Astrocyte (in vitro differentiated cells and primary cell): ENCODE measurements around the gene VWF. TPM values are rescaled to one million over a fixed set of nuclear protein-coding genes. Genes with fewer than 3 reads are reported as not detected.

Source experiments
- DNase-seq: peaks from one replicate; pipeline ENCODE4 v3.0.0-alpha.2; 2010; ENCODE audit warnings: low read depth
- FAIRE-seq: peaks from 2 replicates; lab custom pipeline; 2011; peaks lifted over from hg19 to GRCh38; lab: Jason Lieb, UNC
- H2AFZ ChIP-seq: 2 replicates; pipeline ENCODE4 v1.6.0; 2012; ENCODE audit warnings: low read depth, low read length, inconsistent platforms
- H3K27ac ChIP-seq: 2 replicates; pipeline ENCODE4 v1.5.1; 2011; ENCODE audit warnings: low read depth, low read length, inconsistent platforms
- H3K27me3 ChIP-seq: 2 replicates; pipeline ENCODE4 v1.6.0; 2011; ENCODE audit warnings: low read length, inconsistent platforms; ENCODE audit not compliant: insufficient read depth
- H3K36me3 ChIP-seq: 2 replicates; pipeline ENCODE4 v1.5.1; 2011; ENCODE audit warnings: low read length, inconsistent platforms; ENCODE audit not compliant: insufficient read depth
- H3K4me1 ChIP-seq: 2 replicates; pipeline ENCODE4 v1.5.1; 2011; ENCODE audit warnings: low read length, inconsistent platforms; ENCODE audit not compliant: insufficient read depth
- H3K4me2 ChIP-seq: 2 replicates; pipeline ENCODE4 v1.6.0; 2012; ENCODE audit warnings: low read length, inconsistent platforms
- H3K4me3 ChIP-seq: 2 replicates; pipeline ENCODE4 v1.5.1; 2011; ENCODE audit warnings: low read depth, mild to moderate bottlenecking, low read length, inconsistent platforms; ENCODE audit not compliant: insufficient read depth
- H3K79me2 ChIP-seq: 2 replicates; pipeline ENCODE4 v1.6.0; 2012; ENCODE audit warnings: mild to moderate bottlenecking, low read length, inconsistent platforms; ENCODE audit not compliant: insufficient read depth
- H3K9ac ChIP-seq: 2 replicates; pipeline ENCODE4 v1.6.0; 2012; ENCODE audit warnings: mild to moderate bottlenecking, low read length, inconsistent platforms
- H3K9me3 ChIP-seq: 2 replicates; pipeline ENCODE4 v1.5.1; 2012; ENCODE audit warnings: low read depth, mild to moderate bottlenecking, low read length, inconsistent platforms; ENCODE audit not compliant: insufficient read depth
- H4K20me1 ChIP-seq: 2 replicates; pipeline ENCODE4 v1.6.0; 2012; ENCODE audit warnings: low read length, inconsistent platforms; ENCODE audit not compliant: insufficient read depth
- H3K27ac Mint-ChIP-seq: one replicate; pipeline ENCODE4 v1.8.0; 2021; ENCODE audit warnings: mild to moderate bottlenecking, mixed read lengths; ENCODE audit not compliant: unreplicated experiment
- H3K27me3 Mint-ChIP-seq: one replicate; pipeline ENCODE4 v1.8.0; 2021; ENCODE audit warnings: low read depth, mixed read lengths; ENCODE audit not compliant: unreplicated experiment
- H3K36me3 Mint-ChIP-seq: one replicate; pipeline ENCODE4 v1.8.0; 2021; ENCODE audit warnings: low read depth, mixed read lengths; ENCODE audit not compliant: unreplicated experiment
- H3K4me1 Mint-ChIP-seq: one replicate; pipeline ENCODE4 v1.8.0; 2021; ENCODE audit warnings: low read depth, mixed read lengths; ENCODE audit not compliant: unreplicated experiment
- H3K4me3 Mint-ChIP-seq: one replicate; pipeline ENCODE4 v1.8.0; 2021; ENCODE audit warnings: mild to moderate bottlenecking, moderate library complexity, mixed read lengths; ENCODE audit not compliant: unreplicated experiment
- H3K9me3 Mint-ChIP-seq: one replicate; pipeline ENCODE4 v1.8.0; 2021; ENCODE audit warnings: mild to moderate bottlenecking, mixed read lengths; ENCODE audit not compliant: unreplicated experiment
- CTCF ChIP-seq: IDR thresholded peaks from 2 replicates; pipeline ENCODE4 v1.5.1; 2011; ENCODE audit warnings: low read depth, mild to moderate bottlenecking, inconsistent platforms, low read length, moderate library complexity; ENCODE audit not compliant: insufficient read depth
- EZH2 ChIP-seq: IDR thresholded peaks from 2 replicates; pipeline ENCODE4 v1.6.1; 2012; ENCODE audit warnings: mild to moderate bottlenecking, low read length, inconsistent platforms; ENCODE audit not compliant: insufficient read depth
- total RNA-seq: library from RNA; stranded (reverse); gene quantifications from 2 replicates; pipeline ENCODE4 v1.2.1, GENCODE V29; 2021

The VWF gene
- total RNA-seq, 1 donor from 2014 or later, result 0.23 TPM

- no peak overlapping the region for H3K9ac ChIP-seq
- H3K36me3 Mint-ChIP-seq, result no peaks in the 10 kb centered on the region
Observed at GRCh38 chr12:6091786-6092566, 32.5 kb downstream of the VWF start.

GRCh38 chr12:6090803-6091202, 33.7 kb downstream of the VWF start:
- Histone ChIP-seq H3K4me2 (no peak overlapping the region), H4K20me1 (no peaks in the 10 kb centered on the region), H3K27ac (no peak overlapping the region), H3K9me3 (no peaks in the 10 kb centered on the region), H3K4me1 (peaks cover 32% of the 10 kb centered on the region), H3K4me3 (no peak overlapping the region), H2AFZ (no peak overlapping the region), H3K79me2 (no peaks in the 10 kb centered on the region), H3K27me3 (no peaks in the 10 kb centered on the region), H3K36me3 (no peaks in the 10 kb centered on the region), H3K9ac (no peak overlapping the region)
- DNase-seq (peak; percentile 58), FAIRE-seq (no peak)
- no peaks in the 10 kb centered on the region for H3K36me3 Mint-ChIP-seq
- no peaks in the 10 kb centered on the region for H3K27me3 Mint-ChIP-seq
- H3K27ac Mint-ChIP-seq, result no peak overlapping the region
- H3K4me3 Mint-ChIP-seq, result no peak overlapping the region
- TF ChIP-seq CTCF (no peak), EZH2 (no peak)
- peaks cover 39% of the 10 kb centered on the region for H3K4me1 Mint-ChIP-seq
- H3K9me3 Mint-ChIP-seq, result peaks cover 4% of the 10 kb centered on the region

More at GRCh38 chr12:6091786-6092566, 32.5 kb downstream of the VWF start:
- peaks cover 36% of the 10 kb centered on the region for H3K4me1 ChIP-seq
- Mint-ChIP-seq H3K4me3 (no peak overlapping the region), H3K9me3 (peaks cover under 1% of the 10 kb centered on the region), H3K4me1 (peaks cover 31% of the 10 kb centered on the region), H3K27ac (no peak overlapping the region), H3K27me3 (no peaks in the 10 kb centered on the region)
- no peaks in the 10 kb centered on the region for H3K9me3 ChIP-seq
- no peaks in the 10 kb centered on the region for H3K36me3 ChIP-seq
- FAIRE-seq, result no peak
- H3K4me2 ChIP-seq, result peak overlapping the region; percentile 77
- H3K27ac ChIP-seq, result no peak overlapping the region
- H4K20me1 ChIP-seq, result no peaks in the 10 kb centered on the region
- no peak overlapping the region for H2AFZ ChIP-seq
- H3K79me2 ChIP-seq, result no peaks in the 10 kb centered on the region
- TF ChIP-seq EZH2, result no peak
- no peak for TF ChIP-seq CTCF
- no peak for DNase-seq
- H3K4me3 ChIP-seq, result no peak overlapping the region
- H3K27me3 ChIP-seq, result no peaks in the 10 kb centered on the region
